ENCODE measurements around the gene TOMM20L. TPM values are rescaled to one million over a fixed set of nuclear protein-coding genes. Genes with fewer than 3 reads are reported as not detected.

The TOMM20L gene
- 0.20 TPM in 1 of 5 replicates, not detected in the others for total RNA-seq (2022; extraction: Qiagen RNA extraction)

GRCh38 chr14:58395812-58396788, at the start of gene TOMM20L:
Gene TOMM20L, plus strand, starts transcription at chr14:58395930. Its CDS starts 28 bp downstream, at chr14:58395958.

GRCh38 chr14:58427281-58428117, 31.8 kb downstream of the TOMM20L start, which contains the start of the genes KIAA0586 and TIMM9:
Gene KIAA0586, plus strand, starts transcription at chr14:58427719. Its CDS starts 546 bp downstream, at chr14:58428265.
Gene TIMM9, minus strand, starts transcription at chr14:58427531. Its CDS starts 15,586 bp downstream, at chr14:58411945.

Other genes with a start within 250 kb of the TOMM20L start
- gene ARMH4, start 243.7 kb upstream of the TOMM20L start, total RNA-seq (2022; extraction: Qiagen RNA extraction): 0.42 to 1.3 TPM (median 0.74 TPM) in 5 replicates
- 43.0 to 50.9 TPM (median 48.3 TPM) in 5 replicates for gene ACTR10, start 195.8 kb upstream of the TOMM20L start, total RNA-seq (2022; extraction: Qiagen RNA extraction)
- 186 to 234 TPM (median 195 TPM) in 5 replicates for gene PSMA3, start 151.1 kb upstream of the TOMM20L start, total RNA-seq (2022; extraction: Qiagen RNA extraction)
- 3.8 to 6.3 TPM (median 4.6 TPM) in 5 replicates for gene ARID4A, start 97.4 kb upstream of the TOMM20L start, total RNA-seq (2022; extraction: Qiagen RNA extraction)
- 69.5 to 83.1 TPM (median 73.7 TPM) in 5 replicates for gene TIMM9, start 31.6 kb downstream of the TOMM20L start, total RNA-seq (2022; extraction: Qiagen RNA extraction)
- gene KIAA0586, start 31.8 kb downstream of the TOMM20L start, total RNA-seq (2022; extraction: Qiagen RNA extraction): 5.0 to 10.4 TPM (median 7.7 TPM) in 5 replicates
- 0.42 to 0.62 TPM (median 0.58 TPM) in 5 replicates for gene DACT1, start 242.0 kb downstream of the TOMM20L start, total RNA-seq (2022; extraction: Qiagen RNA extraction)